Raji (cell line): ENCODE measurements around the gene JADE3.

ENCODE experiments used
- POLR2A ChIP-seq: IDR thresholded peaks from 2 replicates; pipeline ENCODE4 v1.6.1; 2011; ENCODE audit warnings: low read depth, low read length, control low read depth; ENCODE audit not compliant: insufficient read depth

The JADE3 gene

DNA sequence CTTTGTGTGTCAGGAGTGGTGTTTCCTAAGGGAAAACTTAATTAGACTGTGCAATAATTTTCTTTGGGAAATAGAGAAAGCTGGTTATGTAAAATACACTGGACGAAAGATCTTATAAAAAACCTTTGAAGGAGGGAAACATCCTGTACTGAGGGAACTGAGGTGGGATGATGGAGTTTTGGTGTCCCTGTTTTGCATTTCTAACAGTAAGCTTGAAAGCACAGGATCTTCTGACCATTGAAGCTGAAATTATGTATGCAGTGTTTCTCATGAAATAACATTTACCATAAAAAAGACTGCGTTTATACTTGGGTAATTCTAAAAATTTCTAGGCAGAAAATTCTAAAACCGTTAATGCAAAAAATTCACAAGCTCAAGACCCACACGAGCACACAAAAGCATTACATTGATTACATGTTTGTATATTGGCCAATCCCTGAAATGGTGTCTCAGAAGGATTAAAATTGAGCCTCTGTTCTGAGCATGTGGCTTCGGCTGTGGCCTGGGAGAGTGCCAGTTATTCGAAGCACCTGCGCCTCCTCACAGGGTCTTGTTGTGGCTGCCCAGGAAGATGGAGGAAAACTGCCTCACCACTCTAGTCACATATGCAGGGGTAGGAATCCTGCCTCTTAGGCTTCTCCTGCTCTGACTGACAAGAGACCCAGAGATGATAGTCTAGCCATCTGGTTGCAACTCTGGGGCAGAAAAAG is 49.5 kb downstream of the JADE3 start:
- no peak for TF ChIP-seq POLR2A

DNA sequence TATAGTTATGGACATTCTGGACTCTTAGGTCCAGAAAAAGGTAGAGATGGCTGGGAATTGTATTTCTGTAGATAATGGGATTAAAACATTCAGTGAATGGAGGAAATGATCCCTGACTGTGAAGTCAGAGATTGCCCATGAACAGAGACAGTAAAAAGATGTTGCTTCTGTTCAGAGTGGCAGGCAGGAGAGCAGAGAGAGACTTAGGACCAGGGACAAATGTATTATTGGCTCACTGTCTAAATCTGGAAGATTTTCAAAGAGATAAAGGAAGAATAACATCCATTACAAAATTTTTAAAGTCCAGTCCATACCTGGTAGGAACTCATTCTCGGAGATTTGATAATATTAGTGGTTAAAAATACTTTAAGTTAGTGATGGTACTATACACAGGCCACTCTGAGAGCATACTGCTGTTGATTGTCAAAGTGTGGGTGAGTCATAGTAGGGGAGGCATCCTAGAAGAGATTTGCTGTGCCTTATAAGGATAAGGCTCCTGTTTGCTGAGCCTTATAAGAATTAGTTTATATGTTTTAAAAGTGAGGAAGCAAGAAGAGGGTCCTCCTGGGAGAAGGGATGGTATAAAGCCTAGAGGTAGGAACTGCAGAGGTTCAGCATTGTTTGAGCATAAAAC is 53.0 kb downstream of the JADE3 start:
- TF ChIP-seq POLR2A: no peak

DNA sequence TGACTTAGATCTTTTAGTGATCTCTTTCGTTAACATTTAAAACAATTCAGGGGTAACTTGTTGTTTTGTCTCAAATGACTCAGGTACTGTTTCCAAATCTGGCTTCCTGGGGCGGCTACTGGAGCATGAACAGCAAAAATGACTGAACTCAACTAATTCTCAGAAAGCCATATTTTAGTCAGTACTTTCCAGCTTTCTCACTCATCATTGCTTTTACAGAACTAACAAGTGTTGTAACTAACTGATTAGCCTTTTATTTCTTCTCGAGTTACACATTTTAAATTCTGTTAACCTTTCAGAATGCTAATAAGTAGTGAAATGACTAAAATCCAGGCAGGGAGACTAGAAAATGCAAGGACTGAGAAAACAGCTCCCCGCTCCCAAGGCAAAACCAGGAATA is 55.3 kb downstream of the JADE3 start:
- no peak for TF ChIP-seq POLR2A

GRCh38 chrX:46978341-46979291 is 66.4 kb downstream of the JADE3 start:
- TF ChIP-seq POLR2A: no peak

GRCh38 chrX:46984705-46985104 is 72.5 kb downstream of the JADE3 start:
- TF ChIP-seq POLR2A: no peak

- no peak for TF ChIP-seq POLR2A
These were observed 77.3 kb downstream of the JADE3 start for GRCh38 chrX:46989548-46989947.

DNA sequence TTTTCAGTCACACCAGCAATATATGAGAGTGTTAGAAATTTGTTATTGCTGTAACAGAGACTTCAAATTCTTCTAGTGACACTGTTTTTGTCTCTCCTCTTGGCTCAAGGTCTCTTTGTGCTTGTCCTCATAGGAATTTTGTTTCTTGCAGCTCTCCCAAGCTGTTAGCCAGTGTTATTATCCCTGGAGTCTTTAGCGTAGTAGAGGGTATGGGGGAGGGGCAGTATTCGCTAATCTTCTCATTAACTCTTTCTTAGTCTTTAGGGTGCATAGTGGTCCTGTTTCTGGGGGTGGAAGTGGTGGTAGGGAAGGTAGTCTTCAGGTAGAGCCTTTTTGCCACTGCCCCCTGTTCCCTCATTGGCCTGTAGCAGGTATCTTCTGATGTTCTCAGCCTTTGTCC is 79.4 kb downstream of the JADE3 start:
- TF ChIP-seq POLR2A: no peak

DNA sequence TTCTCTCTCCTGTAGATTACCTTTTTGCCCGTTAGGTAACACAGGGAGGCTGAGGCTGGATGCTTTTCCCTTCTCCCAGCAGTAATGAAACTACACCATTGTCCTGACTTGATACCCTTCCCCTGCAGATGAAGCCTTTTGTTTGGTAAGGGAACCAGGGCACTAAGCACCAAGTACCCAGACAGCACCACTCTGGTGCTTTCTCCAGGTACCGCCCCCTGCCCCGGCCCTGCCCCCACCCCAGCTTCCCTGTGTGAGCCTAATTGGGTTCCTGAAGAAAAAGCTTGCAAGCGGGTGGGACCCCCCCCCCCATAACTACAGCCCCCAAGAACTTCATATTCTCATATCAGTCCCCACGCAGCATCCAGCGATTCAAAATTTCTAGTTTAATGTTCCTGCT is 79.8 kb downstream of the JADE3 start:
- TF ChIP-seq POLR2A: no peak

GRCh38 chrX:46994096-46994495 is 81.9 kb downstream of the JADE3 start:
- no peak for TF ChIP-seq POLR2A

DNA sequence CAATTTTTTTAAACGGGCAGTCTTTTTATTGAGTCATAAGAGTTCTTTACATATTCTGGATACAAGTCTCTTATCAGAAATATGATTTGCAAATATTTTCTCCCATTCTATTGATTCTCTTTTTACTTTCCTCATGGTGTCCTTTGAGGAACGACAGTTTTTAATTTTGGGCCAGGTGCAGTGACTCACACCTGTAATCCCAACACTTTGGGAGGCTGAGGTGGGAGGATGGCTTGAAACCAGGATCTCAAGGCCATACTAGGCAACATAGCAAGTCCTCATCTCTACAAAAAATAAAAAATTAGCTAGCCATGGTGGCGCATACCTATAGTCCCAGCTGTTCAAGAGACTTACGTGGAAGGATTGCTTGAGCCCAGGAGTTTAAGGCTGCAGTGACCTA is 99.9 kb downstream of the JADE3 start:
- TF ChIP-seq POLR2A: no peak

- no peak for TF ChIP-seq POLR2A
These were observed 114.0 kb downstream of the JADE3 start for GRCh38 chrX:47026198-47026597.

DNA sequence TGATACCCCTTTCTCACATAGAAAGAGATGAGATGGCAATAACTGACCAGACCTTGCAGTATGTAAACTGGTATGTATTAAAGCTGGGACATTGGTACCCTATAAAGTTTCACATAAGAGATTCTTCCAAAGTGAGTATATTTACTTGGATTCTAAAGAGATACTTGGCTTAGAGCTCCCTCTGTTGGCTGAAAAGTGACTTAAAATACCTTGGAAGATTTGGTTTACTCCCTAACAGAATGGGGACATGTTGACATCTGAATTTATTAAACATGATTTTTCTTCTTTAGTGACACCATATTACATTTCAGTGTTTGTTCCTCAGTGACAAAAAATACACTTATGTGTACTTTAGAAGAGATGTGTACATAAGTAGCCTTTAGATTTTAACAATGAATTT is 118.1 kb downstream of the JADE3 start:
- no peak for TF ChIP-seq POLR2A

GRCh38 chrX:47047989-47048388 is 135.8 kb downstream of the JADE3 start:
- no peak for TF ChIP-seq POLR2A

DNA sequence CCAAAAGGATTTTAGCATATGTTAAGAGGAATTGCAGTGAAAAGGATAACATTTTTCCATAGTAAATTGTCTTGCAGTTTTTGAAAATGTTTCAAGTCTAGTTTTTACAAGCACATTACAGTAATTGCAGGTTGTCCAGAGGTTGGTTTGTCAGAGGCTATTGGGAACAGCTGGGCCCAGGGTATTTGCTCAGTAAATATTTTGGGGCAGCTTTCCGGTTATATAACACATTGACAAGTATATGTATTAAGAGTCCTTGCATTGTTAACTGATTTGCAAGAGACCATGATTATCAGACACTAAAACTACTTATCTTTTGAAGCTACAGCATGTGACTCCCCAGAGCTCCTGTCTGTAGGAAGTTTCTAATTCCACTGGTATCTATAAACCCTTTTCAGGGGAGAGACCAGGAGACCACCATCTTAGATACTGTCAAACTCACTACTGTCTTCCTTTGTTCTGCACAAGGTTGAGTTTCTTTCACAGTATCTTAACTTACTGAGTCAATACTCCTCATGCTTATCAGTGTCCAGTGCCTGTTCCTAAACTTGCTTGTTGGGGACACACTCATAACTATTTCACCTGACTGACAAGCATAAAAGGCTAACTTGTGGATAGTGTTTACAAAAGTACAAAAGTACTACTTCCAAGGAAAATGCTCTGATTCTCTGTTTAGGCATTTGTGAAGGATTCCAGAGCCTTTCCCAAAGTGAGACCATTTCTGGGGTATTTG is 147.1 kb downstream of the JADE3 start:
- no peak for TF ChIP-seq POLR2A

GRCh38 chrX:47060708-47061107 is 148.5 kb downstream of the JADE3 start:
- no peak for TF ChIP-seq POLR2A
